HG02981 (cell line): Measurements from ENCODE around the gene FOXK2.
"Not testable (repeated sequence)": the region's sequence is repeated elsewhere in the genome, so short reads cannot be mapped to it uniquely, and the experiment has no call there.

Experiments
- ATAC-seq: cut with Tn5 transposase; IDR thresholded peaks from one replicate; pipeline ENCODE4 v1.9.1; 2021; ENCODE audit warnings: mild to moderate bottlenecking, moderate library complexity; ENCODE audit not compliant: unreplicated experiment

The FOXK2 gene

GRCh38 chr17:82494236-82495055, 25.1 kb upstream of the FOXK2 start:
- peak; percentile 53 for ATAC-seq

- no peak for ATAC-seq
These were observed 23.5 kb upstream of the FOXK2 start for GRCh38 chr17:82495844-82496528.

- peak; percentile 48 for ATAC-seq
These were observed 22.8 kb upstream of the FOXK2 start for GRCh38 chr17:82496529-82497434.

- no peak for ATAC-seq
These were observed 21.8 kb upstream of the FOXK2 start for GRCh38 chr17:82497483-82498405.

- no peak for ATAC-seq
These were observed 17.3 kb upstream of the FOXK2 start for GRCh38 chr17:82502207-82502606.

- no peak for ATAC-seq
These were observed 16.3 kb upstream of the FOXK2 start for GRCh38 chr17:82503094-82503727.

GRCh38 chr17:82503728-82504308, 15.7 kb upstream of the FOXK2 start:
- no peak for ATAC-seq

- ATAC-seq: no peak
These were observed 14.2 kb upstream of the FOXK2 start for GRCh38 chr17:82505296-82505695.

GRCh38 chr17:82506402-82506801, 13.1 kb upstream of the FOXK2 start:
- peak; percentile 93 for ATAC-seq

- ATAC-seq: no peak
These were observed 11.8 kb upstream of the FOXK2 start for GRCh38 chr17:82507631-82508175.

- not testable (repeated sequence) for ATAC-seq
These were observed 7.9 kb upstream of the FOXK2 start for GRCh38 chr17:82511642-82512041.

- ATAC-seq: not testable (repeated sequence)
These were observed 5.7 kb upstream of the FOXK2 start for GRCh38 chr17:82513864-82514263.

- no peak for ATAC-seq
These were observed 2.2 kb upstream of the FOXK2 start for GRCh38 chr17:82517230-82517865.

- ATAC-seq: peak; percentile 6
These were observed 705 bp downstream of the FOXK2 start for GRCh38 chr17:82519971-82520903.

- no peak for ATAC-seq
These were observed 5.0 kb downstream of the FOXK2 start for GRCh38 chr17:82524540-82524939.

GRCh38 chr17:82525712-82526111, 6.2 kb downstream of the FOXK2 start:
- no peak for ATAC-seq

GRCh38 chr17:82527898-82528297, 8.4 kb downstream of the FOXK2 start:
- ATAC-seq: no peak
